ENCODE data around the gene ANKRD33B.
"Not testable (repeated sequence)": the region's sequence is repeated elsewhere in the genome, so short reads cannot be mapped to it uniquely, and the experiment has no call there.

ANKRD33B gene

DNA sequence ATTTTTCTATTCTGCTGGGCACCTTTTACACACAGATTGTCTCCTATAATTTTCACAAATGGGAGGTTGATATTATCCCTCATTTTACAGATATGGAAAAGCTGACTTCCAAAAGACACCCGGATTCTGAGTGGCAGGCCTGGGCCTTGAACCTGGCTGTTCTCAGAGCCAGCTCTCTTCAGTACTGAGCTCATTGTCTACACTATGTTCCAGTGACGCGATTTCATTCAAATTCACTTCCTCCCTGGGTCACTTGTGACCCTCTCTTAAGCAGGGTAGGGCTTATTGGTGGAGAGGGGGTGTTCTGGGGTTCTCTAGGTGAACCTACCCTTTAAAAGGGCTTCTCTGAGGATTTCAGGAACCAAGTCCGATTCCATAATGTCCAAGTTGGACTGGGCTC is 70.2 kb downstream of the ANKRD33B start:
- TF ChIP-seq, protein P1, sequence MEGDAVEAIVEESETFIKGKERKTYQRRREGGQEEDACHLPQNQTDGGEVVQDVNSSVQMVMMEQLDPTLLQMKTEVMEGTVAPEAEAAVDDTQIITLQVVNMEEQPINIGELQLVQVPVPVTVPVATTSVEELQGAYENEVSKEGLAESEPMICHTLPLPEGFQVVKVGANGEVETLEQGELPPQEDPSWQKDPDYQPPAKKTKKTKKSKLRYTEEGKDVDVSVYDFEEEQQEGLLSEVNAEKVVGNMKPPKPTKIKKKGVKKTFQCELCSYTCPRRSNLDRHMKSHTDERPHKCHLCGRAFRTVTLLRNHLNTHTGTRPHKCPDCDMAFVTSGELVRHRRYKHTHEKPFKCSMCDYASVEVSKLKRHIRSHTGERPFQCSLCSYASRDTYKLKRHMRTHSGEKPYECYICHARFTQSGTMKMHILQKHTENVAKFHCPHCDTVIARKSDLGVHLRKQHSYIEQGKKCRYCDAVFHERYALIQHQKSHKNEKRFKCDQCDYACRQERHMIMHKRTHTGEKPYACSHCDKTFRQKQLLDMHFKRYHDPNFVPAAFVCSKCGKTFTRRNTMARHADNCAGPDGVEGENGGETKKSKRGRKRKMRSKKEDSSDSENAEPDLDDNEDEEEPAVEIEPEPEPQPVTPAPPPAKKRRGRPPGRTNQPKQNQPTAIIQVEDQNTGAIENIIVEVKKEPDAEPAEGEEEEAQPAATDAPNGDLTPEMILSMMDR (IDR thresholded peaks at IDR 0.05): no peak

DNA sequence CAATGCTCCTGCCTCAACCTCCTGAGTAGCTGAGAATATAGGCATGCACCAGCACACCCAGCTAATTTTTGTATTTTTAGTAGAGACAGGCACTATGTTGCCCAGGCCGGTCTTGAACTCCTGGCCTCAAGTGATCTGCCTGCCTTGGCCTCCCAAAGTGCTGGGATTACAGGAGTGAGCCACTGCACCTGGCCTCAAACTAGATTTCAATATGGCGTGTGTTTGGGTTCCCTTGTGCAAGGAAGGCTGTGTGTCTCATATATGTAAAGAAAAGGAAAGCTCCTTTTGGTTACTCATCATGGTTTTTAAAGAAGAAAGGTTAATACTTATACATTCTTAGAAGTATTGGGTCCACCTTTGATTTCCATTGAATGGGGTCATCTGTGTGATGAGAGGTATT is 70.7 kb downstream of the ANKRD33B start:
- DNase-seq (ENCODE audit: low spot score): no peak
- Histone ChIP-seq H3K4me3 (no peak overlapping the region), H3K27ac (no peak overlapping the region)
- TF ChIP-seq, protein P1 (IDR thresholded peaks at IDR 0.05): no peak

More for the DNA sequence above, 70.2 kb downstream of the ANKRD33B start:
- Histone ChIP-seq H3K27ac (no peak overlapping the region), H3K4me3 (no peak overlapping the region)
- DNase-seq (ENCODE audit: low spot score): no peak

DNA sequence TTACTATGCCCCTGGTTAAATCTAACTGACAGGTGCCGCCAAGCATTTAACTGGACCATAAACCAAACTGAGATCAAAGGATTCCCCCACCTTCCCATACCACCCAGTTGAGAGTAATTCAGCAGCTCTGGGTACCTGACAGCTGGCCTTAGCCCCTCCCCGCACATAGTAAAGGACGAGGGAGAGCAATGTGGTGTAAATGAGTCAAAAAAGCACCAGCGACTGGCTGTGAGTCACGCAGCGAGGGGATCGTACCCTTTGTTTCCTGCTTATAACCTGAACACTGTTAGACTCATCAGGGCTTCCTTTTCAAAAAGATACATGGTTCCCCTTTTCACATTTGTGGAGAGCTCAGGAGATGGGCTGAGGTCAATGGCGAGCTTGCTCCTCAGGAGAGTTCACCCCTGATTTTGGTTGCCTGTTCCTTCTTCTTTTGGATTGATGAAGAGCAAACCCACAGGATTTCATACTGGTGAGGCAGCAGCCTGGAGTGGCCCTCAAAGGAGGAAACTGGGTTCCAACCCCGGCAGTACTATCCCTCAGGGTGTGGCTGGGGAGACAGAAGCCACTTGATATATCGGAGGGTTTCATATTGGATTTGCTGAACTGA is 71.5 kb downstream of the ANKRD33B start:
- DNase-seq (ENCODE audit: low spot score): no peak
- no peak overlapping the region for H3K27ac ChIP-seq
- no peak overlapping the region for H3K4me3 ChIP-seq
- TF ChIP-seq, protein P1 (IDR thresholded peaks at IDR 0.05): no peak

DNA sequence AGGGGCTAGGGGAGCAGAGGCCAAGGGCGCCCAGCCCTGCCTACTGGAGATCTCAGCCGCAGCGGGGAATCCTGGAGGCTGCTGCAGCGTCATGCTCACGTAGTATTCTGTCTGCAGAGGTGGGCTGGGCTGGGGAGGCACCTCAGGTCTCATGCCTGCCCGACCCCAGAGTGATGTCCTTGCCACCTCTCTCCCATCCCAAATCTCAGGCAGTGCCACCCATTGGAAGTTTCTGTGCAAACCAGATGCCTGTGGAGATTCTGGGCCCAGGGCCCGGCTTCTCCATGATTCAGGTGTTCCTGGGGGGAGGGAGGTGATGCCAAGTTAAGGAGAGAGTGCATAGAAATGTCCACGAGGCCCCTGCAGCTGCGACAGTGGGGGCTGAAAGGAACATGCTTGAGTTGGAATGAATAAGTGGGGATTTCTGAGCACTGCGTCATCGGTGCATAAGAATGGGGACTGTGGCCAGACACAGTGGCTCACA is 72.0 kb downstream of the ANKRD33B start:
- DNase-seq (ENCODE audit: low spot score): no peak
- Histone ChIP-seq H3K4me3 (no peak overlapping the region), H3K27ac (no peak overlapping the region)
- TF ChIP-seq, protein P1 (IDR thresholded peaks at IDR 0.05): no peak

DNA sequence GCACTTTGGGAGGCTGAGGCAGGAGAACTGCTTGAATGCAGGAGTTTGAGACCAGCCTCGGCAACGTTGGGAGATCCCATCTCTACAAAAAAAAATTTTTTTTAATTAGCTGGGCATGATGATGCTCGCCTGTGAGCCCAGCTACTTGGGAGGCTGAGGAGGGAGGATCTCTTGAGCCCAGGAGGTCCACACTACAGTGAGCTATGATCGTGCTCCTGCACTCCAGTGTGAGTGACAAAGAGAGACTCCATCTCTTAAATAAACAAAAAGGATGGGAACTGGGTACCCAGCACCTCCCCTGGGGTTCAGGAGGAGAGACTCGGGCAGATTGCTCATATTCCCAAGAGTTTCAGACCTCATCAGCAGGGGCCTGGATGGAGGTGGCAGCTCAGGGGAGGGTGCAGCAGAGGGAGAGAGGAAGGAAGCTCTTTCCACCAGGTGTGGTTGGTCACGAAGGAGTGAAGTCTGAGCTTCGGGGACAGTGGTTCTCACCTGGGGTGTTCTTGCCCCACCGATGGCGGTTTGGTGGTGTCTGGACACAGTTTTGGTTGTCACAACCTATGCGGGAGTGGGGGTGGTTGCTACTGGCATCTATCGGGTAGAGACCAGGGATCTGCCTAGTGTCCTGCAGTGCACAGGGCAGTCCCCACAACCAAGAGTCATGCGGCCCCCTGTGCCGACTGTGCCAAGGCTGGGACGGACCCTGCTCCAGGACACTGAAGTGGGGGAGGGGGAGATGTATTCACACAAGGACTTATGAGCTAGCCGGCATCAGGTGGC is 72.7 kb downstream of the ANKRD33B start:
- DNase-seq (ENCODE audit: low spot score): no peak
- TF ChIP-seq, protein P1 (IDR thresholded peaks at IDR 0.05): no peak
- H3K27ac ChIP-seq: no peak overlapping the region
- no peak overlapping the region for H3K4me3 ChIP-seq

DNA sequence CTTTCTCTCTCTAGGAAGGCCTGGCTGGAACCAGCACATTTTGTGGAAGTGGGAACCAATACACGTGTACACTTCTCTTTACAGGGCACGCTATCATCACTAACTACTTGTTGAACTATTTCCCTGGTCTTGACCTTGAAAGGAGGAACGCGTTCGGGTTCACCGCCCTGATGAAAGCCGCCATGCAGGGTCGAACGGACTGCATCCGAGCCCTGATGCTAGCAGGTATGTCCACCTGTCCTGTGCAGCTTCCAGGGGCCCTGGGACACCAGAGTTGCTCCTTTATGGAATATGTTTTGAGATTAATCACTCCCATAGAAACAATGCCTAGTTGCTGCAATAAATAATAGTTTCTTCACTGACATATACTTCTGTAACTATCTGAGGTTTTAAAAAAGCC is 74.1 kb downstream of the ANKRD33B start:
- H3K27ac ChIP-seq: no peak overlapping the region
- no peak overlapping the region for H3K4me3 ChIP-seq
- TF ChIP-seq, protein P1 (IDR thresholded peaks at IDR 0.05): no peak
- no peak for DNase-seq (ENCODE audit: low spot score)

DNA sequence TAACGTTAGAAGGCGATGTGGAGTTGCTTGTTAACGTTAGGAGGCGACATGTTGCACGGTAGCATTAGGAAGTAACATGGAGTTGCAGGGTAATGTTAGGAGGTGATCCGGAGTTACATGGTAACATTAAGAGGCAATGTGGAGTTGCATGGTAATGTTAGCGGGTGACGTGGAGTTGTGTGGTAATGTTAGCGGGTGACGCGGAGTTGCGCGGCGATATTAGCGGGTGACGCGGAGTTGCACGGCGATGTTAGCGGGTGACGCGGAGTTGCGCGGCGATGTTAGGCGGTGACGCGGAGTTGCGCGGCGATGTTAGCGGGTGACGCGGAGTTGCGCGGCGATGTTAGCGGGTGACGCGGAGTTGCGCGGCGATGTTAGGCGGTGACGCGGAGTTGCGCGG is 74.9 kb downstream of the ANKRD33B start:
- not testable (repeated sequence) for H3K4me3 ChIP-seq; DNase-seq (ENCODE audit: low spot score); H3K27ac ChIP-seq

Measured in coronary artery (tissue), 2 donors.